ENCODE data around the gene CXorf65.

The CXorf65 gene

GRCh38 chrX:71067712-71068043, 38.9 kb downstream of the CXorf65 start:
- no peak for DNase-seq (ENCODE audit: low read depth in 2 of 2)

GRCh38 chrX:71067089-71067488, 39.5 kb downstream of the CXorf65 start:
- DNase-seq (ENCODE audit: low read depth in 2 of 2), result no peak

- no peak for DNase-seq (ENCODE audit: low read depth in 2 of 2)
These were observed 46.4 kb downstream of the CXorf65 start for GRCh38 chrX:71060127-71060526.

- DNase-seq (ENCODE audit: low read depth in 2 of 2), result no peak
These were observed 48.6 kb downstream of the CXorf65 start for GRCh38 chrX:71057848-71058530.

- no peak for DNase-seq (ENCODE audit: low read depth in 2 of 2)
These were observed 49.7 kb downstream of the CXorf65 start for GRCh38 chrX:71056867-71057266.

All from stimulated activated CD8-positive, alpha-beta memory T cell treated with anti-CD3 and anti-CD28 coated beads, Interleukin-2, amount 100 ng/mL, for 48 hours (primary cell).